NCI-H526 (cell line): ENCODE data around the gene IPO8.
"Not testable (repeated sequence)": the region's sequence is repeated elsewhere in the genome, so short reads cannot be mapped to it uniquely, and the experiment has no call there.

Source experiments
- DNase-seq, 2 experiments: peaks; one replicate each; lab custom pipeline; 2025; lab: John Stamatoyannopoulos, UW

Gene IPO8

DNA sequence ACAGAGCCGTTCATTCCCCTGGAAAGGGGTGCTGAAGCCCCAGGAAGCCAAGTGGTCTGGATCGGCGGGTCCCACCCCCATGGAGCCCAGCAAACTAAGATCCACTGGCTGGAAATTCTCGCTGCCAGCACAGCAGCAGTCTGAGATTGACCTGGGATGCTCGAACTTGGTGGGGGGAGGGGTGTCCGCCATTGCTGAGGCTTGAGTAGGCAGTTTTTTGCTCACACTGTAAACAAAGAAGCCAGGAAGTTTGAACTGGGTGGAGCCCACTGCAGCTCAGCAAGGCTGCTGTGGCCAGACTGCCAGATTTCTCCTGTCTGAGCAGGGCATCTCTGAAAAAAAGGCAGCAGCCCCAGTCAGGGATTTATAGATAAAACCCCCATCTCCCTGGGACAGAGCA is 91.4 kb downstream of the IPO8 start:
- peak in 1 of 2 experiments; percentile 29 for DNase-seq

DNA sequence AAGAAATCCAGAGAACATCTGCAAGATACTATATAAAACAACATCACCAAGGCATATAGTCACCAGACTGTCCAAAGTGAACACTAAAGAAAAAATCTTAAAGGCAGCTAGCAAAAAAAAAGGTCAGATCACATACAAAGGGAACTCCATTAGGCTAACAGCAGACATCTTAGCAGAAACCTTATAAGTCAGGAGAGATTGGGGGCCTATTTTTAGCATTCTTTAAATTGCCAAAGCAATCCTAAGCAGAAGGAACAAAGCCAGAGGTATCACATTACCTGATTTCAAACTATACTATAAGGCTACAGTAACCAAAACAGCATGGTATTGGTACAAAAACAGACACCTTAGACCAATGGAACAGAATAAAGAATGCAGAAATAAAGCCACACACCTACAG is 92.5 kb downstream of the IPO8 start:
- no peak for DNase-seq

DNA sequence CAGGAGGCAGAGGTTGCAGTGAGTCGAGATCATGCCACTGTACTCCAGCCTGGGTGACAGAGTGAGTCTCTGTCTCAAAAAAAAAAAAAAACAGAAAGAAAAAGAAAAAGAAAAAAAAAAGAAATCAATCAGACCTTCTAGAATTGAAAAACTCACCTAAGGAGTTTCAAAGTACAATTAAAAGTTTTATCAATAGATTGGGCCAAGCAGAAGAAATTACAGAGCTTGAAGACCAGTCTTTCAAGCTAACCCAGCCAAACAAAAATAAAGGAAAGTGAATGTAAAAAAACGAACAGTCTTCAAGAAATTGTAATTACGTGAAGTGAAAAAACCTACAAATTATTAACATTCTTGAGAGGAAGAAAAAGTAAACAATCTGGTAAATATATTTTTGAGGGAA is 93.0 kb downstream of the IPO8 start:
- DNase-seq = no peak

DNA sequence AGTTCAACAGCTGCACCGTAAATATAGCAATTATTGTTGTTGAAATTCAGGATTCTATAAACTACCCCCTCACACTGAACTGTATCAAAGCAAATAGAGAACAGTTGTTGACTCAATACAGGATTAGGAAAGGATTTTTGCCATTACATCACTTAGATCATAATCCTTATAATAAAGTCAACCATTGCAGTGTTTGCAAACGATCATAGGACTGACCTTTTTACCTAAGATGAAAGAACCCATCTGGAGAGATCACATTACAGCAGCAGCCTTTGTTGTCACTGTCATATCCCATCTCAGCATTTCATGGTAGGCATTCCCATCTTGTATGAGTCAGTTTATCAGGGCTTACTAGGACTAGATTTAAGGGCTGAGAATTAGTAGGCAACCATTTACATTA is 96.1 kb downstream of the IPO8 start:
- DNase-seq = peak in 1 of 2 experiments; percentile 10

DNA sequence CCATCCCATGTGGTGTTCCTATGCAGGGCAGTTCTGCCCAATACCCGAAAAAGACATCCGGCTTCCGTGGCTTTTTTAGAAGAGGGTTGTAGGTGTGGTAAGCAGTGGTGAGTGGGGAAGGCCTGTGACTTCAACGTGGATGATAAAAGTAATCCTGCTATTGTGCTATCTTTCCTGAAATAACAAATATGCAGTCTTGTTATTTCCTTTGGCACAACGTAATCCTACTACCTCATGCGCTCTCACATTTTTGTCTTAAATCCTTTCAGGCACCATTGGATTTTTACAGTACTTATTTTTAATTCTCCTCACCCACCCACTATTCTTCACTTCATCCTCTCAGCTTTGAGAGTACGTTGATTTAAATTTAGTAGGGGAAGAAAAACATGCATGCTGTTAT is 96.8 kb downstream of the IPO8 start:
- no peak for DNase-seq

DNA sequence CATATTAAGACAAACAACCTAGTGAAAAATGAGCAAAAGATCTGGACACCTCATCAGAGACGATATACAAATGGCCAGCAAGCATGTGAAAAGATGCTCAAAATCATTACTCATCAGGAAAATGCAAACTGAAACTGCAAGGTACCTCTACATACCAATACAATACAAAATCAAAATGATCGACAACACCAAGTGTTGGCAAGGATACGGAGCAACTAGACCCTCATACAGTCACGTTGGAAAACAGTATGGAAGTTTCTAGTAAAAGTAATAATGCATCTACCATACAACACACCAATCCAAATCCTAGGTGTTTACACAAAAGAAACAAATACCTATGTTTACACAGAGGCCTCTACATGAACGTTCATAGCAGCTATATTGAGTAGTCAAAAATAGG is 99.9 kb downstream of the IPO8 start:
- DNase-seq = no peak

DNA sequence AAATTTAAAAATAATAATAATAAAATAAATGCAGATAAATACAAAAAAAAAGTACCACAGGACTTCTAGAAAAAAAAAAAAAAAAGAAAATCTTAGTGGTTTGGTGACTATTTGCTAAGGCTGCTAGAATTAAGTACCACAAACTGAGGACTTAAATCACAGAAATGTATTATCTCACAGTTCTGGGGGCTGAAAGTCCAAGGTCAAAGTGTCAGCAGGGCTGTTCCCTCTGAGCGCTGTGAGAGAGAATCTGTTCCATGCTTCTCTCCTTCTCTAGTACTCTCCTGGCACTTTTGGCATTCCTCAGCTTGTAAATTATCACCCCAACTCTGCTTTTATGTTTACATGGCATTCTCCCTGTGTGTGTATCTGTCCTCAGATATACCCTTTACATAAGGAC is 101.2 kb downstream of the IPO8 start:
- DNase-seq = no peak

DNA sequence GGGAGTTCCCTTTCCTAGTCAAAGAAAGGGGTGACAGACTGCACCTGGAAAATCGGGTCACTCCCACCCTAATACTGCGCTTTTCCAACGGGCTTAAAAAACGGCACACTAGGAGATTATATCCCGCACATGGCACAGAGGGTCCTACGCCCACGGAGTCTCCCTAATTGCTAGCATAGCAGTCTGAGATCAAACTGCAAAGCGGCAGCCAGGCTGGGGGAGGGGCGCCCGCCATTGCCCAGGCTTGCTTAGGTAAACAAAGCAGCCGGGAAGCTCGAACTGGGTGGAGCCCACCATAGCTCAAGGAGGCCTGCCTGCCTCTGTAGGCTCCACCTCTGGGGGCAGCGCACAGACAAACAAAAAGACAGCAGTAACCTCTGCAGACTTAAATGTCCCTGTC is 107.1 kb downstream of the IPO8 start:
- not testable (repeated sequence) for DNase-seq

DNA sequence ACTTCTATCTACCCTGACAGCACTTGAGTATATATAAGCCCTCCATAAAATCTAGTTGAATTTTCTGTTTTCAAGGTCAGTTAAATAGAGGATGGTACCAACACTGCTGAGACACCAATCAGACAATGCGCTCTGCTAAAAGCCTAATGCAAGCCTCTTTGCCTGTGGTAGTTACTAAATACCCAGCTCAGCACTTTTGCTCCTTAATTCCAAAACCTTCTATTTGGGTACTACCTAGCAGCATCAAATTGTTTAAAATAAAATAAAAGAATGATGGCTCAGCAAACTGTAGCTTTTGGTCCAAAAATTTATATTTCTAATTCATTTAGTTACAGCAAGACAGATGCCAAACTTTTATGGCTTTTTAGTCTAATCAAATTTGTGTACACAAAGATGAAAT is 107.9 kb downstream of the IPO8 start:
- no peak for DNase-seq

DNA sequence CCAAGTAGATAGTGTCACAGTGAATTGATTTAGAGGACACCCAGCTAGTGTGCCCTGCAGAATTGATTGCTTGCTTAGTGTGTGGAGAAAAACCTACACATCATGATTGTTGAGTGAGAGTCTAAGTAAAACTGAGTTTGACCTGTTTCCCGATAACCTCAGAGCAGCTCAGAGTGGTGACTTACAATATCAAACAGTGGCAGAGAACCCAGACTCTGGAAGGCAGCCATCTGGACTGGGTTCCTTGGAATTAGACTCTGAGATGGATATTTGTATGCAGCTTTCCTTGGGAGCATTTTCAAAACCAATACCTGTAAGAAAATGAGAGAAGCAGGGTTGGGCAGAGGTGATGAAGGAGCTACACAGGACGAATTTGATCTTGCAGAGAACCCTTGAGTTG is 109.8 kb downstream of the IPO8 start:
- no peak for DNase-seq

DNA sequence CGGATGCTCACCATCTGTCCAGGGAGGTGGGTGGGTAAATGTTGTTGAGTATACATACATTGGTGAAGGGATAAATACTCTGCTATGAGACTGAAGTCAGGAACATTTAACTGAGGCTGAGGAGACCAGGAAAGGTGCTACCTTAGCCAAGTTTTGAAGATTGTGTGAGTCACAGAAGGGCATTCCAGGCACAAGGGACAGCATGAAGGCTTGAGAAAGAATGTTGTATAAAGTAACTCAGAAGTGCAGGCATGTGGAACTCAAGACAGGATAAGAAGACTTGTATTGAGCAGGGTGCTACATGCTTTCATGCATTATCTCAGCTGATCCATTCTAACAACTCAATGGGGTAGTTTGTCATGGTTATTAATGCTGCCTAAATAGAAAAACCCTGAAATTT is 112.7 kb downstream of the IPO8 start:
- no peak for DNase-seq

DNA sequence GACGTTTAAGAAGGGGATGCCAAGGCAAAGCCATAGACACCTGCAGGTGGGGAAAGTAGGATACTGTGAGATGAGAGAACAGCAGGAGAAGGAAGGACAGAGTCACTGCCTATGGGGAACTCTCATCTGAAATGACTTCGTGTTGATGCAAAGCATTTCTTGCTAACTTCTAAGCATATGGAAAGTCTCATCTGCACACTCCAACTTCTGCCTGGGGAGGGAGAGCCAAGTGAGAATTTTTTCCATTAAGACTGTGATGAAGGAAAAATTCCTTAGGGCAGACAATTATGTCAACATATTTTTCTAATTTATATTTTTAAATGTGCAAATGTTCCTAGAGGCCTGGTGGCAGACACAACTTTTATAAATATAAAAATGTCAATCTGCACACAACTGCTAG is 115.3 kb downstream of the IPO8 start:
- no peak for DNase-seq
